ENCODE data around the gene SLC27A2. TPM values are rescaled to one million over a fixed set of nuclear protein-coding genes. Genes with fewer than 3 reads are reported as not detected.

The SLC27A2 gene
- total and polyA plus RNA-seq, 2 experiments from 2014 or later: 2.8 to 9.4 TPM

- TF ChIP-seq, protein P1, sequence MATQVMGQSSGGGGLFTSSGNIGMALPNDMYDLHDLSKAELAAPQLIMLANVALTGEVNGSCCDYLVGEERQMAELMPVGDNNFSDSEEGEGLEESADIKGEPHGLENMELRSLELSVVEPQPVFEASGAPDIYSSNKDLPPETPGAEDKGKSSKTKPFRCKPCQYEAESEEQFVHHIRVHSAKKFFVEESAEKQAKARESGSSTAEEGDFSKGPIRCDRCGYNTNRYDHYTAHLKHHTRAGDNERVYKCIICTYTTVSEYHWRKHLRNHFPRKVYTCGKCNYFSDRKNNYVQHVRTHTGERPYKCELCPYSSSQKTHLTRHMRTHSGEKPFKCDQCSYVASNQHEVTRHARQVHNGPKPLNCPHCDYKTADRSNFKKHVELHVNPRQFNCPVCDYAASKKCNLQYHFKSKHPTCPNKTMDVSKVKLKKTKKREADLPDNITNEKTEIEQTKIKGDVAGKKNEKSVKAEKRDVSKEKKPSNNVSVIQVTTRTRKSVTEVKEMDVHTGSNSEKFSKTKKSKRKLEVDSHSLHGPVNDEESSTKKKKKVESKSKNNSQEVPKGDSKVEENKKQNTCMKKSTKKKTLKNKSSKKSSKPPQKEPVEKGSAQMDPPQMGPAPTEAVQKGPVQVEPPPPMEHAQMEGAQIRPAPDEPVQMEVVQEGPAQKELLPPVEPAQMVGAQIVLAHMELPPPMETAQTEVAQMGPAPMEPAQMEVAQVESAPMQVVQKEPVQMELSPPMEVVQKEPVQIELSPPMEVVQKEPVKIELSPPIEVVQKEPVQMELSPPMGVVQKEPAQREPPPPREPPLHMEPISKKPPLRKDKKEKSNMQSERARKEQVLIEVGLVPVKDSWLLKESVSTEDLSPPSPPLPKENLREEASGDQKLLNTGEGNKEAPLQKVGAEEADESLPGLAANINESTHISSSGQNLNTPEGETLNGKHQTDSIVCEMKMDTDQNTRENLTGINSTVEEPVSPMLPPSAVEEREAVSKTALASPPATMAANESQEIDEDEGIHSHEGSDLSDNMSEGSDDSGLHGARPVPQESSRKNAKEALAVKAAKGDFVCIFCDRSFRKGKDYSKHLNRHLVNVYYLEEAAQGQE (IDR thresholded peaks at IDR 0.05; ENCODE audit: unreplicated experiment): no peak
- TF ChIP-seq POLR2AphosphoS5 (IDR thresholded peaks at IDR 0.05; ENCODE audit: low read depth) (no peak), CREB1 (CRISPR knock-in tag; IDR thresholded peaks at IDR 0.05; ENCODE audit: low read depth) (no peak)
Observed at GRCh38 chr15:50192926-50193620, 11.1 kb downstream of the SLC27A2 start (continued).

DNA sequence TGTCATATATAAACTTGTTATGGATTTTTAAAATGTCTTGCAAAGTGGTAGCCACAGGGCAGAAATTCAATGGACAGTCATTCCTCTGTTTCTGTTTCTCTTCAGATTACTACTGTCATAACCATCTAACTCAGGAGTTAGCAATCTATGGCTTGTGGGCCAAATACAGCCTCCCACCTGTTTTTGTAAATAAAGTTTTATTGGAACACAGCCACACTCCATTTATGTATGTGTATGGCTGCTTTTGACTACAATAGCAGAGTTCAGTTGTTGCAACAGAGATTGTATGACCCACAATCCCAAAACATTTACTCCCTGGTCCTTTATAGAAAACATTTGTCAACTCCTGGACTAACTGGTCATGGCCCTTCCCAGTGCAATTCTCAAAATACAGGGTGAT, 20.0 kb downstream of the SLC27A2 start:
- Histone ChIP-seq H3K9me2 (ENCODE audit: insufficient read depth) (no peaks in the 10 kb centered on the region), H3F3A (replicated peaks; ENCODE audit: low read depth) (no peaks in the 10 kb centered on the region), H3K27ac (ENCODE audit: low read depth) (no peak overlapping the region), H3K4me3 (no peak overlapping the region), H3K79me2 (replicated peaks; ENCODE audit: insufficient read depth) (no peaks in the 10 kb centered on the region), H3K27me3 (ENCODE audit: insufficient read depth) (no peaks in the 10 kb centered on the region), H2AFZ (no peak overlapping the region), H4K20me1 (replicated peaks; ENCODE audit: insufficient read depth) (no peaks in the 10 kb centered on the region), H3K4me1 (ENCODE audit: insufficient read depth) (no peaks in the 10 kb centered on the region), H3K36me3 (ENCODE audit: insufficient read depth) (no peaks in the 10 kb centered on the region), H3K4me2 (no peak overlapping the region)
- Mint-ChIP-seq H3K4me1 (no peaks in the 10 kb centered on the region), H3K4me3 (no peak overlapping the region), H3K27ac (no peak overlapping the region), H3K9me3 (no peaks in the 10 kb centered on the region), H3K36me3 (ENCODE audit: low read depth) (peaks cover 3% of the 10 kb centered on the region; the same call in 1 of the 3 replicates), H3K27me3 (ENCODE audit: insufficient read depth, low read depth, poor library complexity) (no peaks in the 10 kb centered on the region)
- ATAC-seq (no peak), DNase-seq (ENCODE audit: low spot score) (no peak)
- TF ChIP-seq STAT1 (IDR thresholded peaks at IDR 0.05; ENCODE audit: unreplicated experiment): no peak
- TF ChIP-seq, protein P2, sequence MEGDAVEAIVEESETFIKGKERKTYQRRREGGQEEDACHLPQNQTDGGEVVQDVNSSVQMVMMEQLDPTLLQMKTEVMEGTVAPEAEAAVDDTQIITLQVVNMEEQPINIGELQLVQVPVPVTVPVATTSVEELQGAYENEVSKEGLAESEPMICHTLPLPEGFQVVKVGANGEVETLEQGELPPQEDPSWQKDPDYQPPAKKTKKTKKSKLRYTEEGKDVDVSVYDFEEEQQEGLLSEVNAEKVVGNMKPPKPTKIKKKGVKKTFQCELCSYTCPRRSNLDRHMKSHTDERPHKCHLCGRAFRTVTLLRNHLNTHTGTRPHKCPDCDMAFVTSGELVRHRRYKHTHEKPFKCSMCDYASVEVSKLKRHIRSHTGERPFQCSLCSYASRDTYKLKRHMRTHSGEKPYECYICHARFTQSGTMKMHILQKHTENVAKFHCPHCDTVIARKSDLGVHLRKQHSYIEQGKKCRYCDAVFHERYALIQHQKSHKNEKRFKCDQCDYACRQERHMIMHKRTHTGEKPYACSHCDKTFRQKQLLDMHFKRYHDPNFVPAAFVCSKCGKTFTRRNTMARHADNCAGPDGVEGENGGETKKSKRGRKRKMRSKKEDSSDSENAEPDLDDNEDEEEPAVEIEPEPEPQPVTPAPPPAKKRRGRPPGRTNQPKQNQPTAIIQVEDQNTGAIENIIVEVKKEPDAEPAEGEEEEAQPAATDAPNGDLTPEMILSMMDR (conservative IDR thresholded peaks at IDR 0.05; ENCODE audit: low read depth in 2 of 2): no peak
- TF ChIP-seq EZH2 (IDR thresholded peaks at IDR 0.05; ENCODE audit: low read depth, unreplicated experiment): no peak
- TF ChIP-seq, protein P3, sequence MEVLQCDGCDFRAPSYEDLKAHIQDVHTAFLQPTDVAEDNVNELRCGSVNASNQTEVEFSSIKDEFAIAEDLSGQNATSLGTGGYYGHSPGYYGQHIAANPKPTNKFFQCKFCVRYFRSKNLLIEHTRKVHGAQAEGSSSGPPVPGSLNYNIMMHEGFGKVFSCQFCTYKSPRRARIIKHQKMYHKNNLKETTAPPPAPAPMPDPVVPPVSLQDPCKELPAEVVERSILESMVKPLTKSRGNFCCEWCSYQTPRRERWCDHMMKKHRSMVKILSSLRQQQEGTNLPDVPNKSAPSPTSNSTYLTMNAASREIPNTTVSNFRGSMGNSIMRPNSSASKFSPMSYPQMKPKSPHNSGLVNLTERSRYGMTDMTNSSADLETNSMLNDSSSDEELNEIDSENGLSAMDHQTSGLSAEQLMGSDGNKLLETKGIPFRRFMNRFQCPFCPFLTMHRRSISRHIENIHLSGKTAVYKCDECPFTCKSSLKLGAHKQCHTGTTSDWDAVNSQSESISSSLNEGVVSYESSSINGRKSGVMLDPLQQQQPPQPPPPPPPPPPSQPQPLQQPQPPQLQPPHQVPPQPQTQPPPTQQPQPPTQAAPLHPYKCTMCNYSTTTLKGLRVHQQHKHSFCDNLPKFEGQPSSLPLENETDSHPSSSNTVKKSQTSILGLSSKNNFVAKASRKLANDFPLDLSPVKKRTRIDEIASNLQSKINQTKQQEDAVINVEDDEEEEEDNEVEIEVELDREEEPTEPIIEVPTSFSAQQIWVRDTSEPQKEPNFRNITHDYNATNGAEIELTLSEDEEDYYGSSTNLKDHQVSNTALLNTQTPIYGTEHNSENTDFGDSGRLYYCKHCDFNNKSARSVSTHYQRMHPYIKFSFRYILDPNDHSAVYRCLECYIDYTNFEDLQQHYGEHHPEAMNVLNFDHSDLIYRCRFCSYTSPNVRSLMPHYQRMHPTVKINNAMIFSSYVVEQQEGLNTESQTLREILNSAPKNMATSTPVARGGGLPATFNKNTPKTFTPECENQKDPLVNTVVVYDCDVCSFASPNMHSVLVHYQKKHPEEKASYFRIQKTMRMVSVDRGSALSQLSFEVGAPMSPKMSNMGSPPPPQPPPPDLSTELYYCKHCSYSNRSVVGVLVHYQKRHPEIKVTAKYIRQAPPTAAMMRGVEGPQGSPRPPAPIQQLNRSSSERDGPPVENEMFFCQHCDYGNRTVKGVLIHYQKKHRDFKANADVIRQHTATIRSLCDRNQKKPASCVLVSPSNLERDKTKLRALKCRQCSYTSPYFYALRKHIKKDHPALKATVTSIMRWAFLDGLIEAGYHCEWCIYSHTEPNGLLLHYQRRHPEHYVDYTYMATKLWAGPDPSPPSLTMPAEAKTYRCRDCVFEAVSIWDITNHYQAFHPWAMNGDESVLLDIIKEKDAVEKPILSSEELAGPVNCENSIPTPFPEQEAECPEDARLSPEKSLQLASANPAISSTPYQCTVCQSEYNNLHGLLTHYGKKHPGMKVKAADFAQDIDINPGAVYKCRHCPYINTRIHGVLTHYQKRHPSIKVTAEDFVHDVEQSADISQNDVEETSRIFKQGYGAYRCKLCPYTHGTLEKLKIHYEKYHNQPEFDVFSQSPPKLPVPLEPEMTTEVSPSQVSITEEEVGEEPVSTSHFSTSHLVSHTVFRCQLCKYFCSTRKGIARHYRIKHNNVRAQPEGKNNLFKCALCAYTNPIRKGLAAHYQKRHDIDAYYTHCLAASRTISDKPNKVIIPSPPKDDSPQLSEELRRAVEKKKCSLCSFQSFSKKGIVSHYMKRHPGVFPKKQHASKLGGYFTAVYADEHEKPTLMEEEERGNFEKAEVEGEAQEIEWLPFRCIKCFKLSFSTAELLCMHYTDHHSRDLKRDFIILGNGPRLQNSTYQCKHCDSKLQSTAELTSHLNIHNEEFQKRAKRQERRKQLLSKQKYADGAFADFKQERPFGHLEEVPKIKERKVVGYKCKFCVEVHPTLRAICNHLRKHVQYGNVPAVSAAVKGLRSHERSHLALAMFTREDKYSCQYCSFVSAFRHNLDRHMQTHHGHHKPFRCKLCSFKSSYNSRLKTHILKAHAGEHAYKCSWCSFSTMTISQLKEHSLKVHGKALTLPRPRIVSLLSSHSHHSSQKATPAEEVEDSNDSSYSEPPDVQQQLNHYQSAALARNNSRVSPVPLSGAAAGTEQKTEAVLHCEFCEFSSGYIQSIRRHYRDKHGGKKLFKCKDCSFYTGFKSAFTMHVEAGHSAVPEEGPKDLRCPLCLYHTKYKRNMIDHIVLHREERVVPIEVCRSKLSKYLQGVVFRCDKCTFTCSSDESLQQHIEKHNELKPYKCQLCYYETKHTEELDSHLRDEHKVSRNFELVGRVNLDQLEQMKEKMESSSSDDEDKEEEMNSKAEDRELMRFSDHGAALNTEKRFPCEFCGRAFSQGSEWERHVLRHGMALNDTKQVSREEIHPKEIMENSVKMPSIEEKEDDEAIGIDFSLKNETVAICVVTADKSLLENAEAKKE (CRISPR knock-in tag; IDR thresholded peaks at IDR 0.05): no peak
- TF ChIP-seq ZNF331 (CRISPR knock-in tag; IDR thresholded peaks at IDR 0.05; ENCODE audit: low read depth): no peak
- TF ChIP-seq NANOG (IDR thresholded peaks at IDR 0.05; ENCODE audit: borderline replicate concordance): no peak
- TF ChIP-seq EZH2phosphoT487 (IDR thresholded peaks at IDR 0.05; ENCODE audit: unreplicated experiment): no peak
- no peak for TF ChIP-seq CREB1 (CRISPR knock-in tag; IDR thresholded peaks at IDR 0.05; ENCODE audit: low read depth)
- TF ChIP-seq, protein P4, sequence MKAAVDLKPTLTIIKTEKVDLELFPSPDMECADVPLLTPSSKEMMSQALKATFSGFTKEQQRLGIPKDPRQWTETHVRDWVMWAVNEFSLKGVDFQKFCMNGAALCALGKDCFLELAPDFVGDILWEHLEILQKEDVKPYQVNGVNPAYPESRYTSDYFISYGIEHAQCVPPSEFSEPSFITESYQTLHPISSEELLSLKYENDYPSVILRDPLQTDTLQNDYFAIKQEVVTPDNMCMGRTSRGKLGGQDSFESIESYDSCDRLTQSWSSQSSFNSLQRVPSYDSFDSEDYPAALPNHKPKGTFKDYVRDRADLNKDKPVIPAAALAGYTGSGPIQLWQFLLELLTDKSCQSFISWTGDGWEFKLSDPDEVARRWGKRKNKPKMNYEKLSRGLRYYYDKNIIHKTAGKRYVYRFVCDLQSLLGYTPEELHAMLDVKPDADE (IDR thresholded peaks at IDR 0.05): no peak

All from GM23338 (cell line).